Central memory CD4-positive, alpha-beta T cell (primary cell): ENCODE measurements around the gene SLMAP.
A peak's percentile ranks its signal among the peaks of the same experiment; 100 is the strongest.
"Not testable (repeated sequence)": the region's sequence is repeated elsewhere in the genome, so short reads cannot be mapped to it uniquely, and the experiment has no call there.

Experiments
- DNase-seq: peaks from one replicate; pipeline ENCODE4 v3.0.0; 2022

Gene SLMAP

GRCh38 chr3:57796261-57796660 is 40.2 kb downstream of the SLMAP start:
- DNase-seq: no peak

GRCh38 chr3:57797701-57798487 is 41.8 kb downstream of the SLMAP start:
- DNase-seq: no peak

- no peak for DNase-seq
Measured at GRCh38 chr3:57803647-57804081, 47.6 kb downstream of the SLMAP start.

- no peak for DNase-seq
Measured at GRCh38 chr3:57805266-57805665, 49.2 kb downstream of the SLMAP start.

GRCh38 chr3:57805674-57806073 is 49.6 kb downstream of the SLMAP start:
- DNase-seq: no peak

GRCh38 chr3:57806195-57806594 is 50.1 kb downstream of the SLMAP start:
- not testable (repeated sequence) for DNase-seq

- no peak for DNase-seq
Measured at GRCh38 chr3:57808961-57809608, 53.0 kb downstream of the SLMAP start.

GRCh38 chr3:57809609-57809968 is 53.5 kb downstream of the SLMAP start:
- no peak for DNase-seq

- DNase-seq: no peak
Measured at GRCh38 chr3:57810048-57810447, 53.9 kb downstream of the SLMAP start.

GRCh38 chr3:57810471-57811137 is 54.5 kb downstream of the SLMAP start:
- DNase-seq: no peak

GRCh38 chr3:57815036-57815435 is 58.9 kb downstream of the SLMAP start:
- DNase-seq: peak; percentile 22

GRCh38 chr3:57816471-57817095 is 60.5 kb downstream of the SLMAP start:
- no peak for DNase-seq

- DNase-seq: no peak
Measured at GRCh38 chr3:57818772-57819171, 62.7 kb downstream of the SLMAP start.

GRCh38 chr3:57820479-57820878 is 64.4 kb downstream of the SLMAP start:
- DNase-seq: no peak

- no peak for DNase-seq
Measured at GRCh38 chr3:57821765-57822164, 65.7 kb downstream of the SLMAP start.

- DNase-seq: no peak
Measured at GRCh38 chr3:57822686-57823085, 66.6 kb downstream of the SLMAP start.

- no peak for DNase-seq
Measured at GRCh38 chr3:57825116-57825515, 69.0 kb downstream of the SLMAP start.

- DNase-seq: no peak
Measured at GRCh38 chr3:57826245-57826951, 70.3 kb downstream of the SLMAP start.

- no peak for DNase-seq
Measured at GRCh38 chr3:57826952-57827723, 71.0 kb downstream of the SLMAP start.

GRCh38 chr3:57827757-57828156 is 71.6 kb downstream of the SLMAP start:
- no peak for DNase-seq

GRCh38 chr3:57832486-57832885 is 76.4 kb downstream of the SLMAP start:
- no peak for DNase-seq

GRCh38 chr3:57832900-57833313 is 76.8 kb downstream of the SLMAP start:
- no peak for DNase-seq
